Fibroblast of lung (primary cell): ENCODE measurements around the gene TBK1.

ENCODE experiments used
- CTCF ChIP-seq, 2 donors: IDR thresholded peaks in 1 of 2; conservative IDR thresholded peaks in 1 of 2; 1 replicate in 1 of 2; 2 replicates in 1 of 2; pipeline ENCODE4 v1.5.1; 2011 to 2012; ENCODE audit warnings: low read length in 2 of 2, control low read depth in 1 of 2, inconsistent platforms in 1 of 2, low read depth in 1 of 2, mild to moderate bottlenecking in 1 of 2
- EZH2 ChIP-seq: IDR thresholded peaks from 2 replicates; pipeline ENCODE4 v1.5.1; 2012; ENCODE audit warnings: low read length, control low read depth, mild to moderate bottlenecking; ENCODE audit errors: missing control alignments

DNA sequence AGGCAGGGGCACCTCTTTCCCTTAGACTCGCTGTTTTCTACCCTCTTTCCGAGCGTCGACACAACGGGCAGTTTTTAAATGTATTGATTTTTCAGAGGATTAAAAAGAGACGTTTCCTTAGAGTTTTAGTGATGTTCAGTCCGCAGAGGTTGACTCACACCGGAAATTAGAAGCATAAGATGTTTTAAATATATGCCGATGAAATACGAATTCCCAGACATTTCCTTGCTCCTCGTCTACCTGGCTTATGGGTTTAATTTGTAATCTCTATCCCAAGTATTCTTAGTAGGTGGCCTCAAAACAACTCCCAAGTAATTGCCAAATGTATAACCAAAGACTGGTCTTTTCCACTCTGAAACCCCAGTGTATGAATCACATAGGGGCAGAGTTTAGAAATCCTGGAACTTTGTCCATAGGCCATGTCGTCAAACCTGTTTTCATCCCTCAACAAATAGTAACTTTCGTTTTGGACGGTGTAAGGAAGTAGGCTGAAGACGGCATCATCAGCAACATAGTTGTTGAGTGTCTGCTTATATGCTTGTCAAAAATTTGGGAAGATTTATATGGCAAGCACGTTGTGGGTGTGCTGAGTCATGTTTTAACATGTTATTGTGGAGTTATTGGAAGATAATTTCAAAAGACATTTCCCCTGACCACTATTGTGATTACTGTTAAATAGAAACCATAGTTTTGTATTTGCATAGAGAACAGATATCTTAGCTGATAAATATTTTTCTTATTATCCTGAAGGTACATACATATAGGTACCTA lies 824 bp downstream of the TBK1 start:
- no peak for TF ChIP-seq CTCF (conservative IDR thresholded peaks at IDR 0.05 in 1 of 2, IDR thresholded peaks at IDR 0.05 in 1 of 2; ENCODE audit: low read depth in 1 of 2, low read length in 2 of 2)
- TF ChIP-seq EZH2 = no peak
